GM18867 (cell line): ENCODE measurements around the gene ZNF189.

Experiments used
- ATAC-seq: cut with Tn5 transposase; IDR thresholded peaks from one replicate; pipeline ENCODE4 v1.9.1; 2021; ENCODE audit warnings: mild to moderate bottlenecking, moderate library complexity; ENCODE audit not compliant: unreplicated experiment

Gene ZNF189

GRCh38 chr9:101398068-101398929 lies at the start of gene ZNF189, which contains the start of gene MRPL50:
Gene ZNF189 (plus strand): TSS chr9:101398851. CDS start chr9:101399157, 306 bp downstream.
Gene MRPL50 (minus strand): TSS chr9:101398618. CDS start chr9:101398592, 26 bp downstream.
- peak; percentile 98 for ATAC-seq

GRCh38 chr9:101350285-101350684 lies 48.4 kb upstream of the ZNF189 start:
- ATAC-seq, result no peak

- ATAC-seq, result no peak
Measured at GRCh38 chr9:101352892-101353463, 45.7 kb upstream of the ZNF189 start.

GRCh38 chr9:101353683-101354082 lies 45.0 kb upstream of the ZNF189 start:
- no peak for ATAC-seq

- ATAC-seq, result no peak
Measured at GRCh38 chr9:101354143-101354764, 44.4 kb upstream of the ZNF189 start.

GRCh38 chr9:101354765-101355708 lies 43.6 kb upstream of the ZNF189 start:
- no peak for ATAC-seq

- ATAC-seq, result no peak
Measured at GRCh38 chr9:101356619-101357018, 42.0 kb upstream of the ZNF189 start.

- ATAC-seq, result no peak
Measured at GRCh38 chr9:101359679-101360078, 39.0 kb upstream of the ZNF189 start.

- no peak for ATAC-seq
Measured at GRCh38 chr9:101360647-101361046, 38.0 kb upstream of the ZNF189 start.

- ATAC-seq, result no peak
Measured at GRCh38 chr9:101362450-101362849, 36.2 kb upstream of the ZNF189 start.

- no peak for ATAC-seq
Measured at GRCh38 chr9:101365181-101365580, 33.5 kb upstream of the ZNF189 start.

GRCh38 chr9:101366038-101366756 lies 32.5 kb upstream of the ZNF189 start:
- no peak for ATAC-seq

GRCh38 chr9:101367323-101367722 lies 31.3 kb upstream of the ZNF189 start:
- ATAC-seq, result no peak

- ATAC-seq, result no peak
Measured at GRCh38 chr9:101369286-101369685, 29.4 kb upstream of the ZNF189 start.

- ATAC-seq, result no peak
Measured at GRCh38 chr9:101369884-101370531, 28.6 kb upstream of the ZNF189 start.

GRCh38 chr9:101371813-101372212 lies 26.8 kb upstream of the ZNF189 start:
- no peak for ATAC-seq

- ATAC-seq, result no peak
Measured at GRCh38 chr9:101372327-101373118, 26.1 kb upstream of the ZNF189 start.

- no peak for ATAC-seq
Measured at GRCh38 chr9:101375546-101375945, 23.1 kb upstream of the ZNF189 start.
